ENCODE data around the gene ST14.

Gene ST14

GRCh38 chr11:130216221-130216550 lies 56.6 kb downstream of the ST14 start:
- no peak for DNase-seq (ENCODE audit: low spot score)

GRCh38 chr11:130216591-130217132 lies 57.1 kb downstream of the ST14 start:
- TF ChIP-seq, protein P1, sequence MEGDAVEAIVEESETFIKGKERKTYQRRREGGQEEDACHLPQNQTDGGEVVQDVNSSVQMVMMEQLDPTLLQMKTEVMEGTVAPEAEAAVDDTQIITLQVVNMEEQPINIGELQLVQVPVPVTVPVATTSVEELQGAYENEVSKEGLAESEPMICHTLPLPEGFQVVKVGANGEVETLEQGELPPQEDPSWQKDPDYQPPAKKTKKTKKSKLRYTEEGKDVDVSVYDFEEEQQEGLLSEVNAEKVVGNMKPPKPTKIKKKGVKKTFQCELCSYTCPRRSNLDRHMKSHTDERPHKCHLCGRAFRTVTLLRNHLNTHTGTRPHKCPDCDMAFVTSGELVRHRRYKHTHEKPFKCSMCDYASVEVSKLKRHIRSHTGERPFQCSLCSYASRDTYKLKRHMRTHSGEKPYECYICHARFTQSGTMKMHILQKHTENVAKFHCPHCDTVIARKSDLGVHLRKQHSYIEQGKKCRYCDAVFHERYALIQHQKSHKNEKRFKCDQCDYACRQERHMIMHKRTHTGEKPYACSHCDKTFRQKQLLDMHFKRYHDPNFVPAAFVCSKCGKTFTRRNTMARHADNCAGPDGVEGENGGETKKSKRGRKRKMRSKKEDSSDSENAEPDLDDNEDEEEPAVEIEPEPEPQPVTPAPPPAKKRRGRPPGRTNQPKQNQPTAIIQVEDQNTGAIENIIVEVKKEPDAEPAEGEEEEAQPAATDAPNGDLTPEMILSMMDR (IDR thresholded peaks at IDR 0.05; ENCODE audit: extremely low read depth, missing control alignments), result no peak
- no peak for DNase-seq (ENCODE audit: low spot score)

More at GRCh38 chr11:130216221-130216550, 56.6 kb downstream of the ST14 start:
- TF ChIP-seq, protein P1 (IDR thresholded peaks at IDR 0.05; ENCODE audit: extremely low read depth, missing control alignments), result no peak

GRCh38 chr11:130217133-130218031 lies 57.8 kb downstream of the ST14 start:
- TF ChIP-seq, protein P1 (IDR thresholded peaks at IDR 0.05; ENCODE audit: extremely low read depth, missing control alignments), result no peak
- DNase-seq (ENCODE audit: low spot score), result no peak

DNA sequence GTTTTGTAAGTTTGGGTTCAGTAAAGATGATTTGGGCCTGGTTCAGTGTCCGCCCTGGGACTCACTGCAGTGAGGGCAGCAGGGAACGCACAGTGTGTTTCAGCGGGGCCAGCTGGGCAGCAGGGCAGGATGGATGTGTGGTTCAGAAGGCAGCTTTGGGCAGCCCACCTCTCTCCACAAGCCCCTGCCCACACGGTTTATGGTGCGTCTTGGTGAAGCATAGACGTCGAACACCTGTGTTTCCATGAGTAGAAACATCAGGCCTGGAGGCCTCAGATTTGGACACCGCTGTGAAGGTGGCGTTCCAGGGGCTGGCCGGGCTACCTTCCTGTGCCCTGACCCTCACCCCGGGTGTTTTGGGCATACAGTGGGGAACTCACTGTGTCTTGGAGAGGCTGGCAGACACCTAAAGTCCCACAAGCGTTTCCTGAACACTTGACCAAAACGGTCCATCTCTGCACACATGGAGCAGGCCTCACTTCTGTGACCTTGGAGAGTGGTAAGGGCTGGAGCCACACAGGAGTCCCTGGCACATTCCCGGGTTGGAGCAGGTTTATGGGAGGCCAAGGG lies 59.0 kb downstream of the ST14 start:
- DNase-seq (ENCODE audit: low spot score), result no peak
- TF ChIP-seq, protein P1 (IDR thresholded peaks at IDR 0.05; ENCODE audit: extremely low read depth, missing control alignments), result no peak

DNA sequence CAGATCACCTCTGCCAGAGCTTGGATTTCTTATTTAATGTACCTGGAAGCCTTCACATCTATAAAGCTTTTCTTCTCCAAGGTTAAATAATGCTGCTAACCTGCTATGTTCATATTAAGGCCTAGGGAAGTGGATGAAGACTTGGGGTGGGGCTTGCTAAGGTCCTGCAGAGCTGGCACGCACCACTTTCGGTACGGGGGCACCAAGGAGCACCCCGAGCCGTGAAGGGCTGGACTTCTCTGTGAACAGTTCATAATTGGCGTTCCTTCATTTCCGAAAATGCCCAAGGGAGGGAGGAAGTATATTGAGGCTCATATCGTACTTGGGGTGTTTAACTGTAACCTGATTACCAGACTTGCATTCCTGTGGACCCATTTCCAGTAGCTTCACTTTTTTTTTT lies 59.6 kb downstream of the ST14 start:
- TF ChIP-seq, protein P1 (IDR thresholded peaks at IDR 0.05; ENCODE audit: extremely low read depth, missing control alignments), result no peak
- DNase-seq (ENCODE audit: low spot score), result no peak

GRCh38 chr11:130220311-130221035 lies 60.9 kb downstream of the ST14 start:
- DNase-seq (ENCODE audit: low spot score), result no peak
- TF ChIP-seq, protein P1 (IDR thresholded peaks at IDR 0.05; ENCODE audit: extremely low read depth, missing control alignments), result no peak

Measured in GM20000 (cell line).